Measurements from ENCODE around the gene ZNF175. TPM values are rescaled to one million over a fixed set of nuclear protein-coding genes. Genes with fewer than 3 reads are reported as not detected.

Gene ZNF175
- total and polyA plus RNA-seq, 9 of the 15 experiments (the other 6 are each of a cell fraction or from before 2014, with no cell fraction given), result 3.7 to 37.9 (median 14.0) TPM

DNA sequence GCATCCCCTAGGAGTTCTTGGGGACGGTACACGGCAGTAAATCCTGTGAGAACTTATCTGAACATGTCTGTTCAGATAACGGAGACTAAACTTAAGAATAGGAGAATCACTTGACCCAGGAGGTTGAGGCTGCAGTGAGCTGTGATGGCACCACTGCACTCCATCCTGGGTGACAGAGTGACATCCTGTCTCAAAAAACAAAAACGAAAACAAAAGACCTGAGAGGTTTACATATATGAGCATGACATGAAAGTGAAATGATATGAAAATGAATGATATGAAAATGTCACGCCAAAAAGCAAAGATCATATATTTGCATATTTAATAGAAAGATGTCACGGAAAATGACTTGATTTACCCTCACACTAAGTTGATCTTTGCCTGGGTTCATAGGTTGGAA, 5.8 kb downstream of the ZNF175 start (continued):
- TF ChIP-seq KHSRP (IDR thresholded peaks at IDR 0.05) (no peak), MXD1 (CRISPR knock-in tag; IDR thresholded peaks at IDR 0.05; ENCODE audit: borderline replicate concordance, poor library complexity, severe bottlenecking) (no peak), KDM1A (IDR thresholded peaks at IDR 0.05) (no peak), HDAC2 (IDR thresholded peaks at IDR 0.05) (no peak), ZNF134 (CRISPR knock-in tag; conservative IDR thresholded peaks at IDR 0.05) (no peak), NCOA2 (IDR thresholded peaks at IDR 0.05; ENCODE audit: partially characterized antibody in 2 of 2) (no peak)
- TF ChIP-seq, protein P1, sequence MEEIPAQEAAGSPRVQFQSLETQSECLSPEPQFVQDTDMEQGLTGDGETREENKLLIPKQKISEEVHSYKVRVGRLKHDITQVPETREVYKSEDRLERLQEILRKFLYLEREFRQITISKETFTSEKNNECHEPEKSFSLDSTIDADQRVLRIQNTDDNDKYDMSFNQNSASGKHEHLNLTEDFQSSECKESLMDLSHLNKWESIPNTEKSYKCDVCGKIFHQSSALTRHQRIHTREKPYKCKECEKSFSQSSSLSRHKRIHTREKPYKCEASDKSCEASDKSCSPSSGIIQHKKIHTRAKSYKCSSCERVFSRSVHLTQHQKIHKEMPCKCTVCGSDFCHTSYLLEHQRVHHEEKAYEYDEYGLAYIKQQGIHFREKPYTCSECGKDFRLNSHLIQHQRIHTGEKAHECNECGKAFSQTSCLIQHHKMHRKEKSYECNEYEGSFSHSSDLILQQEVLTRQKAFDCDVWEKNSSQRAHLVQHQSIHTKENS (CRISPR knock-in tag; IDR thresholded peaks at IDR 0.05), result no peak

DNA sequence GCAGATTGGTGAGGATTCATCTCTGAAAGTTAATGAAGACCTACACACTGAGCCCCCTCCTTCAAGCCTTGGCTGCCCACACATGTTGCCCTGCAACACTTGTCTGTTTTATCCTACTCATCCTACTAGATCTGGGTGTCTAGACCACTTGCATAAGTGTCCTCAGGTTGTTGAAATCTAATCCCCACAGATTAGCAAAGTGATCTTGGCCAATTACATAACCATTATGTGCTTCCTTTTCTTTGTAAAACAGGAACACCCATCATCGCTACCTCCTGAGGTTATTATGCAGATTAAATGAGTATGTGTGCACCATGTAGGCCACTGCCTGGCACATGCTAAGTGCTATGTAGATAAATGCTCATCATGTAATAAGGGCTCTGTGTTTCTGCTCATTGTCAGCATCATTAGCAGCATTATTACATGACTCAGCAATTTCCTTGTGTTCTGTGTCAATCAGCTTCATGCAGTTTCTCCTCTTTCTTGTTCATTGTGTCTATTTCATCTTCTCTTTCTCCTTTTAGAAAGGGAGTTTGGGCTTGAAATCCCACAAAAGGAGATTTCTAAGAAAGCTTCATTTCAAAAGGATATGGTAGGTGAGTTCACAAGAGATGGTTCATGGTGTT, 15.1 kb downstream of the ZNF175 start:
- DNase-seq (ENCODE audit: extremely low read depth in 1 of 4, low spot score in 3 of 4) (no peak), ATAC-seq (no peak), FAIRE-seq (peak; percentile 52)
- H2AFZ ChIP-seq (ENCODE audit: low read depth, low read length), result no peak overlapping the region
- H3K4me1 ChIP-seq (replicated peaks in 1 of 2; ENCODE audit: control insufficient read depth in 2 of 2, insufficient read depth in 2 of 2, low read length in 2 of 2), result peaks cover 0 to 3% of the 10 kb centered on the region in 2 experiments; a peak in 1 of 5 replicates
- no TSS peak for BruUV-seq (replicated peaks)
- H3K27ac ChIP-seq (ENCODE audit: extremely low read depth, low read depth, low read length), result no peak overlapping the region; the same call in 2 of the 3 replicates
- no peak overlapping the region for H3K4me3 ChIP-seq
- H3K4me2 ChIP-seq (ENCODE audit: insufficient read depth, low read length), result no peak overlapping the region
- peaks cover under 1% of the 10 kb centered on the region; the same call in 1 of the 3 replicates for H3K79me2 ChIP-seq (ENCODE audit: control insufficient read depth, insufficient read depth, low read length)
- 93% methylated on average over 1 of the region's 1 CpG for WGBS (ENCODE audit: insufficient coverage, low coverage, missing lambda C conversion rate)
- H4K20me1 ChIP-seq (replicated peaks; ENCODE audit: control insufficient read depth, insufficient read depth, low read length), result no peaks in the 10 kb centered on the region
- H3K27me3 ChIP-seq (ENCODE audit: control insufficient read depth in 2 of 2, insufficient read depth in 2 of 2, low read length in 2 of 2), result no peaks in the 10 kb centered on the region
- no peaks in the 10 kb centered on the region for H3K9me1 ChIP-seq (ENCODE audit: control insufficient read depth, insufficient read depth, low read length)
- ChIA-PET CTCF (ENCODE audit: low intra/inter-chr PET ratio) (no interaction called here), POLR2A (interaction anchor here (0.8 kb wide), 1 partner anchor 476 kb away, joined by 3 read pairs; no protein-coding TSS in a partner anchor)
- in situ Hi-C loops (cut with MboI) (no loop called here), intact Hi-C loops (cut with micrococcal nuclease) (no loop called here)
- H3K9ac ChIP-seq (ENCODE audit: insufficient read depth in 1 of 2, low read depth in 2 of 2, low read length in 2 of 2), result no peak overlapping the region
- H3K9me3 ChIP-seq (replicated peaks; ENCODE audit: control insufficient read depth, insufficient read depth, low read depth, low read length), result peaks cover 53% of the 10 kb centered on the region
- peaks cover 85% of the 10 kb centered on the region for H3K36me3 ChIP-seq (ENCODE audit: control insufficient read depth, insufficient read depth, low read length)
- TF ChIP-seq NFE2 (IDR thresholded peaks at IDR 0.05; ENCODE audit: low read depth) (peak; percentile 85), ZNF316 (IDR thresholded peaks at IDR 0.05) (peak; percentile 98), MAFG (tag; conservative IDR thresholded peaks at IDR 0.05) (peak; percentile 94), HOXB6 (CRISPR knock-in tag; IDR thresholded peaks at IDR 0.05; ENCODE audit: borderline replicate concordance) (no peak)

Measured in K562 (cell line).